ENCODE measurements around the gene CPNE5. TPM values are rescaled to one million over a fixed set of nuclear protein-coding genes. Genes with fewer than 3 reads are reported as not detected.

The CPNE5 gene
- total and polyA plus RNA-seq, 2 of the 4 experiments (the other 2 are of a cell fraction): 0.07 TPM; not detected in 1

GRCh38 chr6:36727505-36728021 is 111.7 kb downstream of the CPNE5 start:
- H4K20me1 ChIP-seq (ENCODE audit: insufficient read depth, low read length): peaks cover 5% of the 10 kb centered on the region; the same call in 1 of the 2 replicates
- DNase-seq (peak; percentile 29), ATAC-seq (ENCODE audit: low read depth) (no peak)
- H3K18ac ChIP-seq (ENCODE audit: low read depth, low read length): no peak overlapping the region
- no TSS peak for BruUV-seq (replicated peaks)
- H3K56ac ChIP-seq (ENCODE audit: extremely low read depth, insufficient read depth, low read length): no peak overlapping the region
- H3K27me3 ChIP-seq (ENCODE audit: control insufficient read depth, insufficient read depth, low read length): peaks cover 4% of the 10 kb centered on the region; the same call in 1 of the 2 replicates
- H4K8ac ChIP-seq (ENCODE audit: low read depth in 2 of 2, low read length in 2 of 2): no peak overlapping the region
- H2BK20ac ChIP-seq (ENCODE audit: low read depth, low read length): no peak overlapping the region
- in situ Hi-C loops (cut with MboI; ENCODE audit: low sequenced_read_pairs) (no loop called here), intact Hi-C loops (cut with micrococcal nuclease) (no loop called here), dilution Hi-C loops (cut with HindIII; ENCODE audit: low sequenced_read_pairs, unreplicated experiment) (no loop called here)
- no peak overlapping the region for H3K4ac ChIP-seq (ENCODE audit: low read depth, low read length)
- no peak overlapping the region for H2AK9ac ChIP-seq (replicated peaks; ENCODE audit: low read depth, low read length, poor library complexity)
- no peak overlapping the region for H3K9ac ChIP-seq (ENCODE audit: low read depth, low read length)
- no peaks in the 10 kb centered on the region for H3K4me1 ChIP-seq (ENCODE audit: control insufficient read depth, insufficient read depth, low read length)
- no peak overlapping the region for H2BK5ac ChIP-seq (ENCODE audit: low read depth, low read length, poor library complexity, severe bottlenecking)
- H2AFZ ChIP-seq (replicated peaks; ENCODE audit: low read length, poor library complexity): no peak overlapping the region
- no peak overlapping the region; the same call in 1 of the 2 replicates for H3K14ac ChIP-seq (replicated peaks; ENCODE audit: low read depth, low read length)
- H4K5ac ChIP-seq (ENCODE audit: low read depth, low read length): no peak overlapping the region
- ChIA-PET POLR2A (ENCODE audit: unreplicated experiment) (no interaction called here), CTCF (no interaction called here)
- H2BK15ac ChIP-seq (ENCODE audit: low read depth, low read length): no peak overlapping the region
- WGBS, 2 experiments (ENCODE audit: extremely low coverage in 2 of 2, insufficient read length in 1 of 2): 93% methylated on average over 4 of the region's 7 CpGs; no CpG with 5 or more reads in 1 of the 2 experiments
- no peaks in the 10 kb centered on the region for H3K9me3 ChIP-seq (ENCODE audit: control insufficient read depth, insufficient read depth, low read length)
- no peak overlapping the region for H3K4me2 ChIP-seq (ENCODE audit: low read depth, low read length)
- no peaks in the 10 kb centered on the region for H3K36me3 ChIP-seq (ENCODE audit: control insufficient read depth, insufficient read depth, low read length)
- H2BK120ac ChIP-seq (ENCODE audit: low read depth, low read length): no peak overlapping the region
- H3K23ac ChIP-seq (ENCODE audit: low read depth, low read length): no peak overlapping the region; the same call in 1 of the 2 replicates
- H2AK5ac ChIP-seq (ENCODE audit: low read depth, low read length): no peak overlapping the region
- H3K27ac ChIP-seq (ENCODE audit: insufficient read depth, low read length): no peak overlapping the region
- no peak overlapping the region for H3K4me3 ChIP-seq (ENCODE audit: insufficient read depth, low read depth, low read length)
- no peak for TF ChIP-seq CEBPB (IDR thresholded peaks at IDR 0.05; ENCODE audit: low read depth, low read length)
- no peak for TF ChIP-seq MXI1 (IDR thresholded peaks at IDR 0.05; ENCODE audit: borderline replicate concordance, low read depth, low read length)
- no peak for TF ChIP-seq USF2 (IDR thresholded peaks at IDR 0.05; ENCODE audit: low read depth, low read length)
- TF ChIP-seq MAFK (IDR thresholded peaks at IDR 0.05; ENCODE audit: low read depth, low read length): no peak
- no peak for TF ChIP-seq CTCF (conservative IDR thresholded peaks at IDR 0.05; ENCODE audit: low read depth, low read length)
- no peak overlapping the region for H4K91ac ChIP-seq (ENCODE audit: insufficient read depth, low read depth, low read length)
- H3K79me1 ChIP-seq (ENCODE audit: low read depth in 1 of 2, low read length in 2 of 2): no peaks in the 10 kb centered on the region
- no peaks in the 10 kb centered on the region for H3K9me1 ChIP-seq (ENCODE audit: insufficient read depth, low read length)
